Activated T-helper 9 cell treated with anti-CD3 and anti-CD28 coated beads, Interleukin-2, amount 50 U/mL, for 16 hours (primary cell): Measurements from ENCODE around the gene PAPPA2.
"Not testable (repeated sequence)": the region's sequence is repeated elsewhere in the genome, so short reads cannot be mapped to it uniquely, and the experiment has no call there.

Source experiments
- DNase-seq: peaks from one replicate; pipeline ENCODE4 v3.0.0-alpha.2; 2020; ENCODE audit warnings: low read depth

PAPPA2 gene

GRCh38 chr1:176551146-176551545, 88.2 kb downstream of the PAPPA2 start:
- no peak for DNase-seq

DNA sequence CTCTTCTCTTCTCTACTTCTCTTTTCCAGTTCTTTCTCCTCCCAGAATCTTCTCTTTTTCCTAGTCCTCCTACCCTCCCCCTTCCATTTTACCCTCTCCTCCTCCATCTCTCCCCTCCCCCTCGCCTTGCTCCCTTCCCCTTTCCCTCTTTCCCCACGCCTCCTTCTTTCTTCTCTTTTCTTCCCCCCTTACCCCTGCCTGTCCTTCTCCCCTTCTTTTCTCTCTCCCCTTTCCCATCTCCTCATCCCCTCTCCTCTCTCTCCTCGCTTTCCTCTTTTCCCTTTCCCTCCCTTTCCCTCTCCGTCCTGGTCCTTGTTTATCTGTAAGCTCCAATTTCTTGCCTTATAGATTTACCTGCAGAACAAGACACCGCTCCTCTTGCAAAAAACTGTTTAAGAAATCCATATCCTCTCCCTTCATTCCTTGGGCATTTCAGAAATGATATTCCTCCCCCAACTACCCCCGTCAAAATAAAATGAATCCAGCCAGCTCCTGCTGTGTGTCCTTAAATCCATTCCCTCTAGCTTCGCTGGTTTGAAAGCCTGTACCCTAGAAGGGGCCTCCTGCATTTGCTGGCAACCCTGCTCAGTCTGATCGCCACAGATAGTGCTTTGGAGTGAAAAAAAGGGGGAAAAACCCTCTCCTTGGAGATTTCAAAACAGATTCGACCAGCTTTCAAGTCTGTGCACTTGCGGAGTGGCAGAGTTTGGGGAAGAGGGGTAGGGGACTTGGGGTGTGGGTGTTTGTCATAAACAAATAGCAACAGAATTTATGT, 89.4 kb downstream of the PAPPA2 start:
- DNase-seq: no peak

- DNase-seq: no peak
These were observed 90.0 kb downstream of the PAPPA2 start for GRCh38 chr1:176552999-176553398.

DNA sequence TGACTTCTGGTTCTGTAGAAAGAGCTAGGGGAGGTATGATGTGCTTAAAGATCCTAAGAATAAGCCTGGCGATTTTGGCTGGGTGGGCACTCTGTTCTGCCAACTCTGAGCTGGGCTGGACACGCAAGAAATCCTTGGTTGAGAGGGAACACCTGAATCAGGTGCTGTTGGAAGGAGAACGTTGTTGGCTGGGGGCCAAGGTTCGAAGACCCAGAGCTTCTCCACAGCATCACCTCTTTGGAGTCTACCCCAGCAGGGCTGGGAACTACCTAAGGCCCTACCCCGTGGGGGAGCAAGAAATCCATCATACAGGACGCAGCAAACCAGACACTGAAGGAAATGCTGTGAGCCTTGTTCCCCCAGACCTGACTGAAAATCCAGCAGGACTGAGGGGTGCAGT, 93.3 kb downstream of the PAPPA2 start:
- no peak for DNase-seq

DNA sequence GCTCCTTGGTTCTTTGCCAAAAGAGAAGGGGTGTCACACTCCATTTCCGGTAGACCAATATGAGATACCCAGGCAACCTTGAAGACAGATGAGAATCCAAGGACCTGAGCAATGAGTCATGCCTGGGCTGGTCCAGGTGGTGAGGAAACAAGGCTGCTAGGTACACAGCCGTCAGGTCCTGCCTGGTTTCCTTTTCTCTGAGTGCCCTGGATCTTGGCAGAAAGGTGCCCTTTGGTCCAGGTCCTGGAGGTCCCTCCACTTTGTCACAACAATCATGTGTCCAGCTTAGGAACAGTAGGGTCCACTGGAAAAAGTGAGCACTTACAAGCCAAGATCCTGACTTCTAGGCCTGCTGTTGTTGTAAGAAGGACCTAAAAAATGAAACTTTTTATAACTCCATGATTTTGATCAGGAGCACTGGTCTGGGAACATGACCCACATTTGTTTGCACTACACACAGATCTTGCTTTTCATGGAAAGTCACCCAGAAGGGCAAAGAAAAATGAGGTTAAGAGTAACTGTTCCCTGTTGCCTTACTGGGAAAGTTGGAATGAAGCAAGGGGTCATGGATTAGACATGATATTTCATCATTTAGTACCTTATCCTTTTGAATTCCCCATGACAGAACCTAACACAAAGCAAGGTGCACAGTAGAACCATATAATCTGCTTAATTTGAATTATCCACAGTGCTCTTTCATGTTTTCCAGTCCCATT, 94.7 kb downstream of the PAPPA2 start:
- no peak for DNase-seq

DNA sequence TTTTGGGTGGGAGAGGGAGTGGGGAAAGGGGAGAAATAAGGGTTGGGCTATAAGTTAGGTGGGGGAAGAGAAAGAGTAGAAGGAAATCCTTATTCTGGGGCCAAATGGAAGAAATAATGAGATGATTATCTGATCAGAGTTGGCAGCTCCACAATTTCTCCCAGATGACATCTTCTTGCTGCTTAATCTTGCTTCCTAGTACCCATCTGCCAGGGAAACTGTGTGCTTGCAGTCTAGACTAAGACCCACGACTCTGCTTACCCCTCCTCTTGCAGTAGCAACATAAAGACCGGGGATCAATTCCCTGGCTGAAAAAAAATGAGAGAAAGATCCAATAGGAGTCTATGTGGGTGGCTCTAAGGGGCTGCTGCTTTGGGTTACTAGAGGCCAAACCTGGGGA, 95.6 kb downstream of the PAPPA2 start:
- DNase-seq: no peak

DNA sequence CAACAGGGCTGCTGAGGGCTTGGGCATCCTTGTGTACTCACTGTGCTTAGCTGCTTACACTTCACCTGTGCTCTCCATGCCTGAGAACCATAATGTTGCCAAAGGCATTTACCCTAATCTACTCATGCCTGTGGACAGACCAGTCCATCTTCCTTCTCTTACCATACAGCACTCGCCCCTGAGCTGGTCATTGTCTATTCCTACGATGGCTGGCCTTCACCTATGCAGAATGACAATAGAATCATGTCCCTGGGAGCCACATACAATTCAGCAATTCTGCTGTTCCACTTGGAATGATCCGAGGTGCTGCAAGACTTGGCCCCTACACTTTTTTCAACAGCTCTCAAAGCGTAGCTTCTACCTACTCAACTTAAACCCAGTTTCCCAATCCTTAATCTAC, 96.5 kb downstream of the PAPPA2 start:
- no peak for DNase-seq

DNA sequence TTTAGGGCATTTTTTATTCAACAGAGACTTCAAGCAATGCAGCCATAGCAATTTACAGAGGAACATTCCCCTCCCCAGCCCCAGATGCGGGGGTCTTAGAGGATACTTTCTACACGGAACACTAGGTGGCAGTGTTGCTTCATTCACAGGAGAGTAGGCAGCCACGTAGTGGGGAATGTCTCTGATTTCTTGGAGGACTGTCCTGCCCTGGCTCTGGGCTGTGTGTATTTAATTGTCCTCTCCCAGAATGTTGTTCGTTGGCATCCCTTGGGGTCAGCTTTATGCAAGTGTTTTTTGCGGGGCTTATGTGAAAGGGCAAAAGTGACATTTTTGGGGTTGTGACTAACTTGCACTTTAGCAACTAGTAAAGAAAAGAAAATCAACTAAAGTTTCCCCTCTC, 96.9 kb downstream of the PAPPA2 start:
- no peak for DNase-seq

DNA sequence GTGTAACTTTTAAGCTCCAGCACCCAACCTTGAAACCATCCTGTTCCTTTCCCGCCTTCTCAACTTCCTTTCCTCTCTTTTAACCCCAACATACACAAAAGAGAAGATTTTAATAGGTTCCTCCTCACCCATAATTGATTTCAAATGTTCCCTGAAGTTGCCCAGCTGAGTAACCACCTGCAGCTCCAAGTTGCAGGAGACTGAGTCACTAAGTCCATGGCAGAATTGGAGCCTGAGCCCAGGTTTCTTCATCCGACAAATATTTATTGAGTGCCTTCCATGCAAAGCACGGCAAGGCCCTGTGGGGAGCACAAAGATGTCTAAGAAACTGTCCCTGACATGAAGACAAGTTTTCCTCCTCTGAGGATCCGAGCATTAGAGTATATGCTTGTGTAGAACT, 97.7 kb downstream of the PAPPA2 start:
- no peak for DNase-seq

DNA sequence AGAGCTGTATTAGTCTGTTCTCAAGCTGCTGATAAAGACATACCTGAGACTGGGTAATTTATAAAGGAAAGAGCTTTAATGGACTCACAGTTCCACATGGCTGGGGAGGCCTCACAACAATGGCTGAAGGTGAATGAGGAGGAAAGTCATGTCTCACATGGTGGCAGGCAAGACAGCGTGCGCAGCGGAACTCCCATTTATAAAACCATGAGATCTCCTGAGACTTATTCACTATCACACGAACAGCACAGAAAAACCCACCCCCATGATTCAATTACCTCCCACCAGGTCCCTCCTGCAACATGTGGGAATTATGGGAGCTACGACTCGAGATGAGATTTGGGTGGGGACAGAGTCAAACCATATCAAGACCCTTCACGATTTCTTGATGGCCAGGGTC, 98.8 kb downstream of the PAPPA2 start:
- DNase-seq: not testable (repeated sequence)

GRCh38 chr1:176566004-176566975, 103.3 kb downstream of the PAPPA2 start:
- DNase-seq: no peak

- no peak for DNase-seq
These were observed 104.3 kb downstream of the PAPPA2 start for GRCh38 chr1:176567190-176567794.

- DNase-seq: no peak
These were observed 105.2 kb downstream of the PAPPA2 start for GRCh38 chr1:176568185-176568584.

DNA sequence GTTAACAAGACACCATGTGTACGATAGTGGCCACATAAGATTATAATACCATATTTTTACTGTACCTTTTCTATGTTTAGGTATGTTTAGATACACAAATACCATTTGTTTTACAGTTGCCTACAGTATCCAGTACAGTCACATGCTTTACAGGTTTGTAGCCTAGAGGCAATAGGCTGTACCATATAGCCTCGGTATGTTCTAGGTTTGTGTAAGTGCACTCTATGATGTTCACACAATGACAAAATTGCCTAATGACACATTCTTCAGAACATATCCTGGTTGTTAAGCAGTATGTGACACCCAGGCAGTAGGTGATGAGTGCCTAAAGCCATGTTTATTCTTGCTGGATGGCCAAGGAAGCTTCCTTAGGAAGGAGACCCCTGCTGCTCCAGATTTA, 111.8 kb downstream of the PAPPA2 start:
- DNase-seq: no peak

GRCh38 chr1:176575991-176576390, 113.0 kb downstream of the PAPPA2 start:
- no peak for DNase-seq

DNA sequence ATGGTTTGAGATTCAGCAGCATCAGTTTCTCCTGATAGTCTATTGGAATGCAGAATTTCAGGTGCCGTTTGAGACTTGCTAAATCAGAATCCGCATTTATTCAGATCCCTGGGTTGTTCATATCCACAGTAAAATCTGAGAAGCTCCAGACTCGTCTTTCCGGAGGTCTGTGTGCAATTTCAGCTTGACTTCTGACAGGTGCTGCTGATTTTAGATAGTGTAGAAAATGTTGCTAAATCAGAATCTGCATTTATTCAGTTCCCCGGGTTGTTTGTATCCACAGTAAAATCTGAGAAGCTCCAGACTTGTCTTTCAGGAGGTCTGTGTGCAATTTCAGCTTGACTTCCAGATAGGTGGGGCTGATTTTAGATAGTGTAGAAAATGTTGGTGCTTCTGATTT, 113.7 kb downstream of the PAPPA2 start:
- no peak for DNase-seq

GRCh38 chr1:176577646-176578197, 114.7 kb downstream of the PAPPA2 start:
- no peak for DNase-seq

GRCh38 chr1:176579087-176579486, 116.1 kb downstream of the PAPPA2 start:
- no peak for DNase-seq

DNA sequence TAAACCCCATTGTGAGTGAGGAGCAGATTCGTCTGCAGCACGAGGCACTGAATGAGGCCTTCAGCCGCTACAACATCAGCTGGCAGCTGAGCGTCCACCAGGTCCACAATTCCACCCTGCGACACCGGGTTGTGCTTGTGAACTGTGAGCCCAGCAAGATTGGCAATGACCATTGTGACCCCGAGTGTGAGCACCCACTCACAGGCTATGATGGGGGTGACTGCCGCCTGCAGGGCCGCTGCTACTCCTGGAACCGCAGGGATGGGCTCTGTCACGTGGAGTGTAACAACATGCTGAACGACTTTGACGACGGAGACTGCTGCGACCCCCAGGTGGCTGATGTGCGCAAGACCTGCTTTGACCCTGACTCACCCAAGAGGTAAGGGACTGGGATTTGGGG, 132.2 kb downstream of the PAPPA2 start:
- DNase-seq: no peak

- DNase-seq: no peak
These were observed 138.4 kb downstream of the PAPPA2 start for GRCh38 chr1:176601348-176601747.

DNA sequence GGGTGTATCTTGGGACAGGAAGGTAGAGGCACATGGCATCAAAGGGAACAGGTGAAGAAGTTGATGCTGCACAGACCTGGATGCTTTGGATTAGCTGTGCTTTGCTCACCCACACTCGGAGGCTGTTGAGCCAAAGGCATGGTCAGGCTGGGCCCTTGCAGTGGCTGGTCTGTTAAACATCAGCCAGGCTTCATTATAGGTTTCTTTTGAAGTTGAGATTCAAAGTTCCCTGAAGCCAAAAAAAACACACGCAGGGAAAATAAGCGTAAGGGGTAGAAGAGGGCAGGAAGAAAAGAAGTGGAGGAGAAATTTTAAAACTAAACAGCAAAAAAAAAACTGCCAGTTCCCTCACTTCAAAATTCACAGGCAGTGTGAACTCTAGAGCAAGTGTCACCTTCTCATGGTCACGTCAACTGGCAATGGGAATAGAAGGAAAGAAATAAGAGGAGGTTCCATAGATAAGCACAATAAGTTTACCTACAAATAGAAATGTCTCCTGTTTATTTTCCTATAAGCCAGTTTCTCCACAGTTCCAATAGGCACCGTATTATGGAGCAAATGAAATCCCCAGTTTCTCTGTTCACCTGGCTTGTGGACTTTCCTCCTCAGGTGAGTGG, 139.5 kb downstream of the PAPPA2 start:
- DNase-seq: no peak
